IPS-20b (cell line): ENCODE results near the gene AP2M1.
A peak's percentile ranks its signal among the peaks of the same experiment; 100 is the strongest.

Source experiments
- H3K27ac ChIP-seq: one replicate; pipeline ENCODE4 v1.5.1; 2013; ENCODE audit warnings: low read length
- H3K27me3 ChIP-seq: 2 replicates; pipeline ENCODE4 v1.6.1; 2013; ENCODE audit warnings: mild to moderate bottlenecking, low read length, inconsistent platforms; ENCODE audit not compliant: insufficient read depth
- H3K36me3 ChIP-seq: 2 replicates; pipeline ENCODE4 v1.6.1; 2013; ENCODE audit warnings: low read depth, mild to moderate bottlenecking, inconsistent platforms, low read length, moderate library complexity; ENCODE audit not compliant: insufficient read depth
- H3K4me1 ChIP-seq: 2 replicates; pipeline ENCODE4 v1.6.1; 2013; ENCODE audit warnings: mild to moderate bottlenecking, control low read depth, inconsistent platforms, low read length, moderate library complexity; ENCODE audit not compliant: insufficient read depth
- H3K4me3 ChIP-seq: 2 replicates; pipeline ENCODE4 v1.5.1; 2013; ENCODE audit warnings: mild to moderate bottlenecking, low read length, inconsistent platforms
- H3K9ac ChIP-seq: 2 replicates; pipeline ENCODE4 v1.6.1; 2013; ENCODE audit warnings: low read depth, mild to moderate bottlenecking, inconsistent platforms, low read length, moderate library complexity
- H3K9me3 ChIP-seq: 2 replicates; pipeline ENCODE4 v1.6.1; 2013; ENCODE audit warnings: mild to moderate bottlenecking, low read depth, low read length, inconsistent platforms; ENCODE audit not compliant: insufficient read depth

The AP2M1 gene

DNA sequence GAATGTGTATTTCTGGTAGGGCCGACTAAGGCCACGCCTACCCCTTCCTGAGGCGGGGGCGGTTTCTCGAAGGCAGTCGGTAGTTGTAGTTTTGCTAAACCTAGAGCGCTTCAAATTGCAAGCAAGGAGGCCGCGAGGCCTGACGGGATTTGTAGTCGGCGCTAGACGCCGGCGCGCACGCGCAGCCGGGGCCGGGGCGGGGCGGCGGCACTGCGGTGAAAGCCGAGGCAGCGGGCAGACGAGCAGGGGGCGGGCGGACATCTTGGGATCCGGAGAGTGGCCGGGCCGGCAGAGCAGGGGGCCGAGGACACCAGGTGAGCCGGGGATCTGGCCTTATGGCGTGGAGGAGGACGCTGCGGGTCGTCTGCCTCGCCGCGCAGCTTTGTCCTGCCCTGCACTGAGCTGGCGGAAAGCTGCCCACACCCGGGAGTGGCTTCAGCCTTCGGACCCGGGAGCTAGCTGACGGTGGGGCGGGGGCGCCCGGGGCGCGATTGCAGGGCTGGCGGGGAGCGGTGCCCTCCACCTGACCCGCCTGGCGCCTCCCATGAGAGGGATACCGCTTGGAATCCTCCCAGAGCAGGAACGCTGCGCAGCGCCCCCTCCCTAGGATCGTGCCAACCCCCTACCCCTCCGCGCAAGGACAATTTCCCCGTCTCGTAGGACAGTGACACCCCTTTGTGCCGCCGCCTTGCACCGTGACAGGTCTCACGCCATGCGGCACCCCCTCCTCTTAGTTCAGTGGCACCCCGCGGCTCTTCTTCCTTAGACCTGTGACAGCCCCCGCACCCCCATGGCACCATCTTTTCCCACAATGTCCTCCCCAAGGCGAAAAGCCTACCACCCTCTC is at the start of gene AP2M1:
Gene AP2M1, plus strand, starts transcription at position 210 of the 847 bp plus-strand sequence. CDS start 2,139 bp downstream, outside the sequence.
- Histone ChIP-seq H3K9ac (peak within 1 kb of the TSS; percentile 96; the same call in 1 of the 2 replicates), H3K36me3 (peaks cover 54% of the 10 kb centered on the region), H3K27me3 (no peaks in the 10 kb centered on the region), H3K4me1 (peaks cover 19% of the 10 kb centered on the region), H3K4me3 (peak within 1 kb of the TSS; percentile 87), H3K27ac (peak within 1 kb of the TSS; percentile 92), H3K9me3 (no peaks in the 10 kb centered on the region)

GRCh38 chr3:184126006-184126405 is 48.6 kb upstream of the AP2M1 start:
- no peaks in the 10 kb centered on the region for H3K9me3 ChIP-seq
- no peaks in the 10 kb centered on the region for H3K4me1 ChIP-seq
- H3K4me3 ChIP-seq, result no peak overlapping the region
- no peak overlapping the region for H3K9ac ChIP-seq
- H3K27me3 ChIP-seq, result no peaks in the 10 kb centered on the region
- no peaks in the 10 kb centered on the region for H3K36me3 ChIP-seq
- no peak overlapping the region for H3K27ac ChIP-seq

GRCh38 chr3:184129012-184129411 is 45.6 kb upstream of the AP2M1 start:
- Histone ChIP-seq H3K27ac (no peak overlapping the region), H3K4me1 (peaks cover 4% of the 10 kb centered on the region; the same call in 1 of the 2 replicates), H3K27me3 (no peaks in the 10 kb centered on the region; the same call in 1 of the 2 replicates), H3K36me3 (no peaks in the 10 kb centered on the region), H3K9ac (no peak overlapping the region), H3K9me3 (no peaks in the 10 kb centered on the region), H3K4me3 (no peak overlapping the region)

- Histone ChIP-seq H3K4me1 (peaks cover 12% of the 10 kb centered on the region; the same call in 1 of the 2 replicates), H3K27me3 (no peaks in the 10 kb centered on the region; the same call in 1 of the 2 replicates), H3K27ac (no peak overlapping the region), H3K9ac (no peak overlapping the region), H3K36me3 (peaks cover 11% of the 10 kb centered on the region; the same call in 1 of the 2 replicates), H3K4me3 (no peak overlapping the region), H3K9me3 (no peaks in the 10 kb centered on the region)
Measured at GRCh38 chr3:184132945-184133344, 41.7 kb upstream of the AP2M1 start.

GRCh38 chr3:184133840-184134745 is 40.6 kb upstream of the AP2M1 start:
- H3K4me3 ChIP-seq, result peak overlapping the region; percentile 88
- no peak overlapping the region for H3K27ac ChIP-seq
- H3K27me3 ChIP-seq, result no peaks in the 10 kb centered on the region; the same call in 1 of the 2 replicates
- H3K9me3 ChIP-seq, result no peaks in the 10 kb centered on the region
- peaks cover 12% of the 10 kb centered on the region; the same call in 1 of the 2 replicates for H3K36me3 ChIP-seq
- peaks cover 12% of the 10 kb centered on the region; the same call in 1 of the 2 replicates for H3K4me1 ChIP-seq
- H3K9ac ChIP-seq, result peak overlapping the region; percentile 83; the same call in 1 of the 2 replicates

- peaks cover 12% of the 10 kb centered on the region; the same call in 1 of the 2 replicates for H3K4me1 ChIP-seq
- no peaks in the 10 kb centered on the region for H3K9me3 ChIP-seq
- H3K4me3 ChIP-seq, result peak overlapping the region; percentile 88
- no peaks in the 10 kb centered on the region; the same call in 1 of the 2 replicates for H3K27me3 ChIP-seq
- peak overlapping the region; percentile 3 for H3K27ac ChIP-seq
- H3K36me3 ChIP-seq, result peaks cover 12% of the 10 kb centered on the region; the same call in 1 of the 2 replicates
- peak overlapping the region; percentile 83; the same call in 1 of the 2 replicates for H3K9ac ChIP-seq
Measured at GRCh38 chr3:184134746-184135148, 39.9 kb upstream of the AP2M1 start.

DNA sequence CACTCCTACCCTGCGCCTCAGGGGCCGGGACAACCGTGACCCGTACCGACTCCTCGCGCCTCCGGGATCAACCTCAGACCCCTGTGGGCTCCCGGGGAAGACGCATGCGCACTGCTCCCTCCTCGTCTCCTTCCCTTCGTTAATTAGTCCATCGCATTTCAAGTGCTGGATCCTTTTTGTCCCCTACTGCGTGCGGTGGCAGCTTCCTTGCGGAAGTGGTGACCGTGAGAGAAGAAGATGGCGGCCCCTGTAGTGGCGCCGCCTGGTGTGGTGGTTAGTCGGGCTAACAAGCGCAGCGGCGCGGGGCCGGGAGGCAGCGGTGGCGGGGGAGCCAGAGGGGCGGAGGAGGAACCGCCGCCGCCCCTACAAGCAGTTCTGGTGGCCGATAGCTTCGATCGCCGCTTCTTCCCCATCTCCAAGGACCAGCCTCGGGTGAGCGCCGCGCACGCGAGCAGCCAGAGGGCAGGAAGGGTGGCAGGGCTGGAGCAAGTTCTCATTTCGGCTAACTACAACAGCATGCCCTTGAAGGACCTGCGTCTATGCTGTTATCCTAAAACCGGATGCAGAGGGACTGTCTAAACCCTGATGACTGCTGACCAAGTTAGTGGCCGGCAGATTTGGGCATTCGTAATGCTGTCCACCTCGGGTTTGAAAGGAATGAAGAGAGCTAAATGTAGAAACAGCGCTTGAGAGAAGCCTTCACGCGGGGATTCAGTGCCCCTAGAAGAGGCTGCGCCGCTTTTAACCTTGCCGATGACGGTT is 39.3 kb upstream of the AP2M1 start, which contains the start of gene EIF2B5:
Gene EIF2B5, plus strand, starts transcription at position 210 of the 762 bp plus-strand sequence. Its CDS starts 28 bp downstream, at position 238.
- Histone ChIP-seq H3K9ac (peak within 1 kb of the TSS; percentile 83), H3K27me3 (no peaks in the 10 kb centered on the region; the same call in 1 of the 2 replicates), H3K36me3 (peaks cover 17% of the 10 kb centered on the region), H3K4me3 (peak within 1 kb of the TSS; percentile 88), H3K9me3 (no peaks in the 10 kb centered on the region), H3K4me1 (peaks cover 12% of the 10 kb centered on the region; the same call in 1 of the 2 replicates), H3K27ac (peak within 1 kb of the TSS; percentile 3)

DNA sequence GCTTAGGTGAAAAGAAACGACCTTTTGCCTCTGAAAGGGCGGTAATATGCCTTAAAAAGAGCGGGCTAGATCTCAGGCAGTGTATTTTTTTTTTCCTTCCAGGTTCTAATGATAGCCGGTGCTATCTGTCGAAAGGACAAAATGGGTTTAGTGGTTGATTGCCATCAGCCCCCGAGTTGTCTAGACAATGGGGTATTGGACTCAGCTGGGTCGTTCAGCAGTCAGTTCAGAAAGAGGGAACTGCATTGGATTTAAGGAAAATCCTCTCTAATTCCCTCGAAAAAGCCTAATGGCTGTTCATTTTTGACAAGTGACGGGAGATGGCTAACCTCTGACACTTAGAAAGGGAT is 38.8 kb upstream of the AP2M1 start:
- H3K4me3 ChIP-seq, result peak overlapping the region; percentile 88
- H3K4me1 ChIP-seq, result peaks cover 12% of the 10 kb centered on the region; the same call in 1 of the 2 replicates
- peak overlapping the region; percentile 83 for H3K9ac ChIP-seq
- H3K9me3 ChIP-seq, result no peaks in the 10 kb centered on the region
- no peaks in the 10 kb centered on the region; the same call in 1 of the 2 replicates for H3K27me3 ChIP-seq
- no peak overlapping the region for H3K27ac ChIP-seq
- peaks cover 23% of the 10 kb centered on the region for H3K36me3 ChIP-seq

- H3K36me3 ChIP-seq, result peaks cover 68% of the 10 kb centered on the region
Measured at GRCh38 chr3:184140436-184140835, 34.2 kb upstream of the AP2M1 start.

GRCh38 chr3:184142199-184142598 is 32.5 kb upstream of the AP2M1 start:
- no peaks in the 10 kb centered on the region for H3K9me3 ChIP-seq

More at GRCh38 chr3:184140436-184140835, 34.2 kb upstream of the AP2M1 start:
- H3K27me3 ChIP-seq, result no peaks in the 10 kb centered on the region
- H3K9me3 ChIP-seq, result no peaks in the 10 kb centered on the region
- no peak overlapping the region for H3K9ac ChIP-seq
- no peak overlapping the region for H3K4me3 ChIP-seq
- no peak overlapping the region for H3K27ac ChIP-seq
- peaks cover 7% of the 10 kb centered on the region; the same call in 1 of the 2 replicates for H3K4me1 ChIP-seq

More at GRCh38 chr3:184142199-184142598, 32.5 kb upstream of the AP2M1 start:
- H3K36me3 ChIP-seq, result peaks cover 72% of the 10 kb centered on the region
- H3K4me1 ChIP-seq, result no peaks in the 10 kb centered on the region
- no peak overlapping the region for H3K27ac ChIP-seq
- no peak overlapping the region for H3K9ac ChIP-seq
- H3K4me3 ChIP-seq, result no peak overlapping the region
- H3K27me3 ChIP-seq, result no peaks in the 10 kb centered on the region
